NCI-H146 treated with DMSO at 0.1 percent for 48 hours (cell line): Measurements from ENCODE around the gene LRRC43.
A peak's percentile ranks its signal among the peaks of the same experiment; 100 is the strongest.

Experiments used
- DNase-seq: peaks from one replicate; lab custom pipeline; 2025; ENCODE audit not compliant: unreplicated experiment; lab: John Stamatoyannopoulos, UW

LRRC43 gene

GRCh38 chr12:122215771-122216170, 32.8 kb downstream of the LRRC43 start:
- DNase-seq = no peak

GRCh38 chr12:122216445-122216844, 33.5 kb downstream of the LRRC43 start:
- DNase-seq = no peak

- peak; percentile 97 for DNase-seq
These were observed 42.9 kb downstream of the LRRC43 start, which contains the start of gene DIABLO for GRCh38 chr12:122225683-122226365. Gene DIABLO, minus strand, starts transcription at chr12:122226052. Its CDS starts 38 bp downstream, at chr12:122226014.

DNA sequence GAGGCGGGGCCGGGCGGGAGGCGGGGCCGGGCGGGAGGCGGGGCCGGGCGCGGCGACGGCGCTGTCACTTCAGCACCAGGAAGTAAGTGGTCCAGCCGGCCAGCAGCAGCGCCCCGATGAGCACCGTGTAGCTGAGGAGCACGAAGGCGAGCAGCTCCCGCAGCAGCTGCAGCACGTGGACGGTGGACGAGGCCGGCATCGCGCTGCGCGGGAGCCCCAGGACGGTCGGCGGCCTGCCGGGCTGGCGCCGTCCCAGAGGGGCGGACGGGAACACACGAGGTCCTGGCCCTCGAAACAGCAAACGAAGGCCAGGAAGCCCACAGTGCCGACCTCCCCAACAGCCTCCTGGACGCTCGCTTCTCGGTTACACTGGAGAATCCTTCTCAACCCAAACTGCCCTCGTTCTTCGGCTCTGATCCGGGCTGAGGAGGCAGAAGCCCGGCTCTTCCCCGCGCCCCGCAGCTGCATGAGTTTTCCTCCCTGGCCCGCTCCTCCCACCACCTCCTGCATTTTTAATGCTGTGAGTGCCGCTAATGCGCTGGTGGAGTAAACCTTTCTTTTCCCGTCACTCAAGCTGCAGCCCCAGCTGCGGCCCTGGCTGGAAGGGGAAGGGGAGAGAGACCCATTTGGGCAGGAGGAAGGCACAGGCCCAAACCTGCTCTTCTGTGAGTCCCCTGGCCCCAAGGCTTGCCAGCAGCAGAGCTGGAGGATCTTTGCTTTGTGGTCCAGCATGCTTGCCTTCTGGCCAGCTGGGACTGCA, 43.6 kb downstream of the LRRC43 start:
- no peak for DNase-seq

GRCh38 chr12:122227341-122227740, 44.4 kb downstream of the LRRC43 start:
- peak; percentile 20 for DNase-seq

GRCh38 chr12:122228092-122228491, 45.2 kb downstream of the LRRC43 start:
- DNase-seq = no peak

DNA sequence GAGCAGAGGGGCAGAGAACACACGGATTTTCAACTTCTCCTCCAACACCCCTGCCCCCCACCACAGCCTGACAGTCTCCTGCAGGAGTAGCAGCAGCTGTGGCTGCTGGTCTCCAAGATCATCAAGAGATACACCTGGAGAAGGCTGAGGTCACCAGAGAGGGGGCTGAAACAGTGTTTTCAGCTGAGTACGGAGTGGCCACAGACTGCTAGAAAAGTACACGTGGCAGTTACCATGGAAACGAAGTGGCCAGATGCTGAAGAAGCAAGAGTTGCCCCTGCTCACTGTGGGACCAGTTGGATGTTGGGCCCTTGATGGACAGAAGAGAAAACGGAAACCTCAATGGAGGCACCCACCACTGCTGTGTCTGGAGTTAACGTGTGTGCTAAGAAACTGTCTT, 47.9 kb downstream of the LRRC43 start:
- DNase-seq = no peak

- no peak for DNase-seq
These were observed 49.8 kb downstream of the LRRC43 start for GRCh38 chr12:122232691-122233090.

DNA sequence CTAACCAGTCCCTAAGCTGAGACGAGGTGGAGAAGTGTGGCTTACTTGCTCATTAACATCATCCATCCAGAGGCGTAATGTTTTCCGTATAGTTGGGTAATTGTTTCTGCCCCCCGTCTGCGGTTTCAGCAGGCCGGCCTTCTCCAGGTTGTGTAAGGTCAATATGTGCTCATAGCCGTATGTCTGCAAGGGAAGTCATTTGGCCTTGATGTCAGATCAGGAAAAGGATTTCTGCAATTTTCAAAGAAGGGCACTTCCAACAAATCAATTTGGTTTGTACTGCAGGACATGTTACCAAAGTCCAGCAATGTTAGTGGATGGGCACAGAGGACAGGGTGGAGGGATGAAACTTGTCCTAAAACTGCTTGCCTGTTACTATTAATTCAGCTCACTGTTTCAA, 52.8 kb downstream of the LRRC43 start:
- no peak for DNase-seq

DNA sequence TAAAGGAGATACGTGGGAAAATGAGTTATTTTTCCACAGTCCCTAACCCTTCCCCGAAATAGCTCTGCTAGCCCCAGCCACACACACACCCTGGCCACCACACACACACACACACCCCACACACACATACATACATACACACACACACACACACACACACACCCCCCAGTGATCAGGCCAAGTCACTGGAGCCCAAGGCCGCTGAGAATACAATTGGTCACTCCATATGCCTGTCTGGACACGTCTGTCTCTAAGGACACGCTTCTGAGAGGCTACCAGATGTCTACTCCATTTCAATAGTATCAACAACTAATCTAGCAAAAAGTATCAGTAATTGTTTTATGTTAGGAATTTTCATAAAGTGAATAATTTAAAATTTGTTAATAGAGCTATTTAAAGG, 55.9 kb downstream of the LRRC43 start:
- DNase-seq = no peak

GRCh38 chr12:122243965-122244364, 61.0 kb downstream of the LRRC43 start:
- no peak for DNase-seq

- no peak for DNase-seq
These were observed 61.8 kb downstream of the LRRC43 start for GRCh38 chr12:122244565-122245371.

DNA sequence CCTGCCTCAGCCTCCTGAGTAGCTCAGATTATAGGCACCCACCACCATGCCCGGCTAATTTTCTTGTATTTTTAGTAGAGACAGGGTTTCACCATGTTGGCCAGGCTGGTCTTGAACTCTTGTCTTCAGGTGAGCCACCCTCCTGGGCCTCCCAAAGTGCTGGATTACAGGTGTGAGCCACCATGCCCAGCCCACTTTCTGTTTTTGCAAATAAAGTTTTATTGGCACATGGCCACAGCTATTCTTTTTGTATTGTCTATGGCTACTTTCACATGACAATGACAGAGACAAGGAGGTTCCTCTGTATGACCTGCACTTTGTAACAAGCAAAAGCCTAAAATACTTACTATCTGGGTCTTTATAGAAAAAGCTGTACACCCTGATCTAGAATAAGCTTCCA, 62.6 kb downstream of the LRRC43 start:
- DNase-seq = no peak

GRCh38 chr12:122250047-122250446, 67.1 kb downstream of the LRRC43 start:
- no peak for DNase-seq

GRCh38 chr12:122250536-122250935, 67.6 kb downstream of the LRRC43 start:
- no peak for DNase-seq
